IMR-90 (cell line): Measurements from ENCODE around the gene OSM.

Source experiments
- CEBPB ChIP-seq: IDR thresholded peaks from 2 replicates; pipeline ENCODE4 v1.6.1; 2012; ENCODE audit warnings: low read depth, low read length, improper control_type of control experiment
- CHD1 ChIP-seq: IDR thresholded peaks from 2 replicates; pipeline ENCODE4 v1.6.1; 2012; ENCODE audit warnings: low read depth, low read length, improper control_type of control experiment
- MAFK ChIP-seq: IDR thresholded peaks from 2 replicates; pipeline ENCODE4 v1.6.1; 2012; ENCODE audit warnings: low read depth, low read length, improper control_type of control experiment
- MAZ ChIP-seq: IDR thresholded peaks from 2 replicates; pipeline ENCODE4 v1.6.1; 2012; ENCODE audit warnings: low read depth, mild to moderate bottlenecking, low read length, improper control_type of control experiment, moderate library complexity, borderline replicate concordance
- POLR2A ChIP-seq: IDR thresholded peaks from 2 replicates; pipeline ENCODE4 v1.6.1; 2012; ENCODE audit warnings: mild to moderate bottlenecking, low read depth, low read length
- RAD21 ChIP-seq: IDR thresholded peaks from 2 replicates; pipeline ENCODE4 v1.6.1; 2012; ENCODE audit warnings: low read length, improper control_type of control experiment
- RFX5 ChIP-seq: IDR thresholded peaks from 2 replicates; pipeline ENCODE4 v1.8.0; 2012; ENCODE audit warnings: low read depth, mild to moderate bottlenecking, low read length, moderate library complexity
- SMC3 ChIP-seq: fragments of 150-350 bp; IDR thresholded peaks from 2 replicates; pipeline ENCODE4 v1.6.1; 2016; ENCODE audit warnings: low read depth, mild to moderate bottlenecking, antibody characterized with exemption, low read length, moderate library complexity
- USF2 ChIP-seq: fragments of 150-350 bp; IDR thresholded peaks from 2 replicates; pipeline ENCODE4 v1.6.1; 2017; ENCODE audit warnings: mild to moderate bottlenecking, antibody characterized with exemption, low read length, low read depth
- TF ChIP-seq, protein P1 (sequence below): conservative IDR thresholded peaks from 2 replicates; pipeline ENCODE4 v1.5.1; 2012; ENCODE audit warnings: mild to moderate bottlenecking, low read depth, low read length, improper control_type of control experiment

GRCh38 chr22:30243661-30244060 is 23.0 kb downstream of the OSM start:
- TF ChIP-seq, protein P1, sequence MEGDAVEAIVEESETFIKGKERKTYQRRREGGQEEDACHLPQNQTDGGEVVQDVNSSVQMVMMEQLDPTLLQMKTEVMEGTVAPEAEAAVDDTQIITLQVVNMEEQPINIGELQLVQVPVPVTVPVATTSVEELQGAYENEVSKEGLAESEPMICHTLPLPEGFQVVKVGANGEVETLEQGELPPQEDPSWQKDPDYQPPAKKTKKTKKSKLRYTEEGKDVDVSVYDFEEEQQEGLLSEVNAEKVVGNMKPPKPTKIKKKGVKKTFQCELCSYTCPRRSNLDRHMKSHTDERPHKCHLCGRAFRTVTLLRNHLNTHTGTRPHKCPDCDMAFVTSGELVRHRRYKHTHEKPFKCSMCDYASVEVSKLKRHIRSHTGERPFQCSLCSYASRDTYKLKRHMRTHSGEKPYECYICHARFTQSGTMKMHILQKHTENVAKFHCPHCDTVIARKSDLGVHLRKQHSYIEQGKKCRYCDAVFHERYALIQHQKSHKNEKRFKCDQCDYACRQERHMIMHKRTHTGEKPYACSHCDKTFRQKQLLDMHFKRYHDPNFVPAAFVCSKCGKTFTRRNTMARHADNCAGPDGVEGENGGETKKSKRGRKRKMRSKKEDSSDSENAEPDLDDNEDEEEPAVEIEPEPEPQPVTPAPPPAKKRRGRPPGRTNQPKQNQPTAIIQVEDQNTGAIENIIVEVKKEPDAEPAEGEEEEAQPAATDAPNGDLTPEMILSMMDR, result no peak
- TF ChIP-seq CHD1, result 0 out of 2 replicates have a peak, but pooled peaks have one; percentile 30
- no peak for TF ChIP-seq POLR2A
- no peak for TF ChIP-seq SMC3
- no peak; the same call in 1 of the 2 replicates for TF ChIP-seq USF2
- TF ChIP-seq RFX5, result no peak
- TF ChIP-seq RAD21, result no peak
- no peak for TF ChIP-seq MAZ
- no peak for TF ChIP-seq MAFK
- TF ChIP-seq CEBPB, result no peak
